Dendritic cell treated with granulocyte-macrophage colony-stimulating factor and Interleukin-4, amounts not matched to agents 40 ng/mL and 50 ng/mL, for 4 days (primary cell): ENCODE data around the gene FAM234A.
A peak's percentile ranks its signal among the peaks of the same experiment; 100 is the strongest.
"Not testable (repeated sequence)": the region's sequence is repeated elsewhere in the genome, so short reads cannot be mapped to it uniquely, and the experiment has no call there.

Experiments
- H3K27ac Mint-ChIP-seq: one replicate; pipeline ENCODE4 v1.8.0; 2022; ENCODE audit warnings: mild to moderate bottlenecking, mixed read lengths
- H3K27me3 Mint-ChIP-seq: one replicate; pipeline ENCODE4 v1.8.0; 2022; ENCODE audit warnings: mild to moderate bottlenecking, mixed read lengths
- H3K36me3 Mint-ChIP-seq: one replicate; pipeline ENCODE4 v1.8.0; 2022; ENCODE audit warnings: low read depth, mixed read lengths
- H3K4me1 Mint-ChIP-seq: one replicate; pipeline ENCODE4 v1.8.0; 2022; ENCODE audit warnings: low read depth, mixed read lengths
- H3K4me3 Mint-ChIP-seq: one replicate; pipeline ENCODE4 v1.8.0; 2022; ENCODE audit warnings: mild to moderate bottlenecking, moderate library complexity, mixed read lengths
- H3K9me3 Mint-ChIP-seq: one replicate; pipeline ENCODE4 v1.8.0; 2022; ENCODE audit warnings: mixed read lengths
- intact Hi-C: fragments of 100-400 bp; cut with micrococcal nuclease; formaldehyde crosslinking; loops from one replicate; pipeline ENCODE4 v1.15.0; 2022

Gene FAM234A

GRCh38 chr16:249431-249830 is 14.8 kb downstream of the FAM234A start:
- no peak overlapping the region for H3K27ac Mint-ChIP-seq
- H3K4me1 Mint-ChIP-seq: peaks cover 10% of the 10 kb centered on the region
- no peaks in the 10 kb centered on the region for H3K27me3 Mint-ChIP-seq
- peaks cover 58% of the 10 kb centered on the region for H3K36me3 Mint-ChIP-seq
- no peaks in the 10 kb centered on the region for H3K9me3 Mint-ChIP-seq
- no peak overlapping the region for H3K4me3 Mint-ChIP-seq
- intact Hi-C loops: no loop called here

- peak overlapping the region; percentile 47 for H3K27ac Mint-ChIP-seq
- H3K9me3 Mint-ChIP-seq: no peaks in the 10 kb centered on the region
- peaks cover 10% of the 10 kb centered on the region for H3K4me1 Mint-ChIP-seq
- intact Hi-C loops: no loop called here
- H3K36me3 Mint-ChIP-seq: peaks cover 83% of the 10 kb centered on the region
- no peaks in the 10 kb centered on the region for H3K27me3 Mint-ChIP-seq
- peak overlapping the region; percentile 64 for H3K4me3 Mint-ChIP-seq
Observed at GRCh38 chr16:252366-253337, 18.0 kb downstream of the FAM234A start.

GRCh38 chr16:253833-254232 is 19.2 kb downstream of the FAM234A start:
- Mint-ChIP-seq H3K4me1 (peaks cover 10% of the 10 kb centered on the region), H3K4me3 (no peak overlapping the region), H3K27ac (no peak overlapping the region), H3K9me3 (no peaks in the 10 kb centered on the region), H3K36me3 (peaks cover 90% of the 10 kb centered on the region), H3K27me3 (no peaks in the 10 kb centered on the region)
- intact Hi-C loops: no loop called here

GRCh38 chr16:254461-254860 is 19.8 kb downstream of the FAM234A start:
- Mint-ChIP-seq H3K36me3 (peaks cover 90% of the 10 kb centered on the region), H3K4me1 (peaks cover 10% of the 10 kb centered on the region), H3K9me3 (no peaks in the 10 kb centered on the region), H3K4me3 (no peak overlapping the region), H3K27me3 (no peaks in the 10 kb centered on the region), H3K27ac (no peak overlapping the region)
- intact Hi-C loops: no loop called here

- Mint-ChIP-seq H3K9me3 (no peaks in the 10 kb centered on the region), H3K36me3 (peaks cover 90% of the 10 kb centered on the region), H3K27ac (no peak overlapping the region), H3K4me1 (peaks cover 10% of the 10 kb centered on the region), H3K27me3 (no peaks in the 10 kb centered on the region), H3K4me3 (no peak overlapping the region)
- intact Hi-C loops: no loop called here
Observed at GRCh38 chr16:255183-255582, 20.6 kb downstream of the FAM234A start.

GRCh38 chr16:258091-258490 is 23.5 kb downstream of the FAM234A start:
- H3K4me3 Mint-ChIP-seq, H3K27ac Mint-ChIP-seq, intact Hi-C loops, H3K9me3 Mint-ChIP-seq, H3K27me3 Mint-ChIP-seq, H3K4me1 Mint-ChIP-seq: not testable (repeated sequence)
- peaks cover 97% of the 10 kb centered on the region for H3K36me3 Mint-ChIP-seq

GRCh38 chr16:259226-259625 is 24.6 kb downstream of the FAM234A start:
- H3K27ac Mint-ChIP-seq: no peak overlapping the region
- intact Hi-C loops: no loop called here
- no peaks in the 10 kb centered on the region for H3K27me3 Mint-ChIP-seq
- peaks cover 100% of the 10 kb centered on the region for H3K36me3 Mint-ChIP-seq
- H3K4me1 Mint-ChIP-seq: no peaks in the 10 kb centered on the region
- H3K4me3 Mint-ChIP-seq: no peak overlapping the region
- H3K9me3 Mint-ChIP-seq: no peaks in the 10 kb centered on the region

- Mint-ChIP-seq H3K27me3 (no peaks in the 10 kb centered on the region), H3K9me3 (no peaks in the 10 kb centered on the region), H3K27ac (no peak overlapping the region), H3K4me1 (no peaks in the 10 kb centered on the region), H3K4me3 (no peak overlapping the region), H3K36me3 (peaks cover 100% of the 10 kb centered on the region)
- intact Hi-C loops: no loop called here
Observed at GRCh38 chr16:259814-260253, 25.2 kb downstream of the FAM234A start.

GRCh38 chr16:260326-260725 is 25.7 kb downstream of the FAM234A start:
- Mint-ChIP-seq H3K9me3 (no peaks in the 10 kb centered on the region), H3K36me3 (peaks cover 100% of the 10 kb centered on the region), H3K27me3 (no peaks in the 10 kb centered on the region), H3K4me1 (no peaks in the 10 kb centered on the region), H3K4me3 (no peak overlapping the region), H3K27ac (no peak overlapping the region)
- intact Hi-C loops: no loop called here

- Mint-ChIP-seq H3K27ac (no peak overlapping the region), H3K4me1 (no peaks in the 10 kb centered on the region), H3K27me3 (no peaks in the 10 kb centered on the region), H3K36me3 (peaks cover 100% of the 10 kb centered on the region), H3K4me3 (no peak overlapping the region), H3K9me3 (no peaks in the 10 kb centered on the region)
- intact Hi-C loops: no loop called here
Observed at GRCh38 chr16:261031-261691, 26.5 kb downstream of the FAM234A start.

- H3K36me3 Mint-ChIP-seq: peaks cover 90% of the 10 kb centered on the region
- intact Hi-C loops: no loop called here
Observed at GRCh38 chr16:262121-262745, 27.6 kb downstream of the FAM234A start.

GRCh38 chr16:263182-263774 is 28.7 kb downstream of the FAM234A start:
- H3K27me3 Mint-ChIP-seq: no peaks in the 10 kb centered on the region
- peaks cover 80% of the 10 kb centered on the region for H3K36me3 Mint-ChIP-seq
- no peak overlapping the region for H3K27ac Mint-ChIP-seq
- intact Hi-C loops: no loop called here
- no peaks in the 10 kb centered on the region for H3K4me1 Mint-ChIP-seq
- H3K9me3 Mint-ChIP-seq: no peaks in the 10 kb centered on the region
- H3K4me3 Mint-ChIP-seq: no peak overlapping the region

More at GRCh38 chr16:262121-262745, 27.6 kb downstream of the FAM234A start:
- H3K9me3 Mint-ChIP-seq: no peaks in the 10 kb centered on the region
- no peak overlapping the region for H3K27ac Mint-ChIP-seq
- H3K4me3 Mint-ChIP-seq: no peak overlapping the region
- H3K4me1 Mint-ChIP-seq: no peaks in the 10 kb centered on the region
- no peaks in the 10 kb centered on the region for H3K27me3 Mint-ChIP-seq

GRCh38 chr16:263944-264343 is 29.3 kb downstream of the FAM234A start:
- Mint-ChIP-seq H3K4me1 (no peaks in the 10 kb centered on the region), H3K9me3 (no peaks in the 10 kb centered on the region), H3K27ac (no peak overlapping the region), H3K27me3 (no peaks in the 10 kb centered on the region), H3K36me3 (peaks cover 73% of the 10 kb centered on the region), H3K4me3 (no peak overlapping the region)
- intact Hi-C loops: no loop called here
